ENCODE results near the gene ITGB7. TPM values are rescaled to one million over a fixed set of nuclear protein-coding genes. Genes with fewer than 3 reads are reported as not detected.

ITGB7 gene
- total and polyA plus RNA-seq, 7 donors = 0.19 to 1.6 (median 0.65) TPM

DNA sequence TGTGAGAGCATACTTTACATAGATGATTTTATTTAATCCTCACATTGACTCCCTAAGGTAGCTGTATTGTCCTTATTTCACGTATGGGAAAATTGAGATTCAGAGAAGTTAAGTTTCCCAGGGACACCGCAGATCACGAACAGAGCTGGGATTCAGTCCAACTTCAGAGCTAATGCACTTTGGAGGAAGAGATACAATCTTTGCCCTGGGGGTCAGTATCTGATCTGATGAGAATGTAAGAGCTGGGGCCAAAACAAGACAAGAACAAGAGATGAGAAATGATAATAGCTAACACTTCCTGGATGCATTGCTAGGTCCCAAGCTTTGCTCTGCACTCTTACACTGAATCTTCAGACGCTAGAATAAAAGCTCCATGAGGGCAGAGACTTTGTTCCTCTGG is 20.3 kb downstream of the ITGB7 start:
- Histone ChIP-seq H3K27ac (no peak overlapping the region), H3K4me3 (no peak overlapping the region), H3K9me3 (no peaks in the 10 kb centered on the region), H3K27me3 (ENCODE audit: insufficient read depth in 3 of 3, low read length in 2 of 3) (no peaks in the 10 kb centered on the region), H3K4me1 (peaks cover 32% of the 10 kb centered on the region), H3K36me3 (ENCODE audit: insufficient read depth in 1 of 2, low read depth in 1 of 2) (peaks cover 8 to 88% of the 10 kb centered on the region in 2 donors)
- TF ChIP-seq, protein P1, sequence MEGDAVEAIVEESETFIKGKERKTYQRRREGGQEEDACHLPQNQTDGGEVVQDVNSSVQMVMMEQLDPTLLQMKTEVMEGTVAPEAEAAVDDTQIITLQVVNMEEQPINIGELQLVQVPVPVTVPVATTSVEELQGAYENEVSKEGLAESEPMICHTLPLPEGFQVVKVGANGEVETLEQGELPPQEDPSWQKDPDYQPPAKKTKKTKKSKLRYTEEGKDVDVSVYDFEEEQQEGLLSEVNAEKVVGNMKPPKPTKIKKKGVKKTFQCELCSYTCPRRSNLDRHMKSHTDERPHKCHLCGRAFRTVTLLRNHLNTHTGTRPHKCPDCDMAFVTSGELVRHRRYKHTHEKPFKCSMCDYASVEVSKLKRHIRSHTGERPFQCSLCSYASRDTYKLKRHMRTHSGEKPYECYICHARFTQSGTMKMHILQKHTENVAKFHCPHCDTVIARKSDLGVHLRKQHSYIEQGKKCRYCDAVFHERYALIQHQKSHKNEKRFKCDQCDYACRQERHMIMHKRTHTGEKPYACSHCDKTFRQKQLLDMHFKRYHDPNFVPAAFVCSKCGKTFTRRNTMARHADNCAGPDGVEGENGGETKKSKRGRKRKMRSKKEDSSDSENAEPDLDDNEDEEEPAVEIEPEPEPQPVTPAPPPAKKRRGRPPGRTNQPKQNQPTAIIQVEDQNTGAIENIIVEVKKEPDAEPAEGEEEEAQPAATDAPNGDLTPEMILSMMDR (IDR thresholded peaks at IDR 0.05) = no peak
- intact Hi-C loops (cut with DNase I) = no loop called here
- DNase-seq = no peak
- WGBS, 3 donors = 77 to 86% (median 81%) methylated on average over 4 of the region's 4 CpGs
- ATAC-seq = no peak

DNA sequence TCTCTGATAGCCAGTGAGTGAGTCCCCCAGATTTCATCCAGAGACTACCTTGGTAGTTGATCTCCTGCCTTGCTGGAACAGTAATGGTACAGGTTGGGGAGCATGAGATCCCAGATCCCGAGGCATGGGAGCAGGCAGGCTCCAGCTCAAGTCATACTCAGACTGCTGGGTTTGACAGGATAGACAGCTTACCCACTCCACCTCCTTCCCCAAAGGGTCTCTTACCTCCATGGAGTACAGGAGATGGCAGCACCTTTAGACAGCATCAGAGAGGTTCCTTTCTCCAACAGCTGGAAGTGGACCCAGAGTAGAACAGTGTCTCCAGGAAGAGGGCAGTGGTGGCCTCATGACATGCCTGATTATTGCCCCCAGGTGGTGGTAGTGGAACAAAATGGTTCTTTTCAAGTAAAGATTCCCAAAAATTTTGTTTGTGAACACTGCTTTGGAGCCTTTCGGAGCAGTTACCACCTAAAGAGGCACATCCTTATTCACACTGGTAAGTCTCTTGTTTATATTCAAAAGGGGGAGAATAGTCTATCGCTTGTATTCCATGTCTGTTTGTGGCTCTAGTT is 21.4 kb downstream of the ITGB7 start:
- Histone ChIP-seq H3K4me1 (peaks cover 35% of the 10 kb centered on the region), H3K27me3 (ENCODE audit: insufficient read depth in 3 of 3, low read length in 2 of 3) (no peaks in the 10 kb centered on the region), H3K4me3 (no peak overlapping the region), H3K36me3 (ENCODE audit: insufficient read depth in 1 of 2, low read depth in 1 of 2) (peaks cover 8 to 80% of the 10 kb centered on the region in 2 donors), H3K27ac (no peak overlapping the region), H3K9me3 (no peaks in the 10 kb centered on the region)
- WGBS, 3 donors = 91 to 98% (median 93%) methylated on average over 3 of the region's 3 CpGs
- TF ChIP-seq, protein P1 (IDR thresholded peaks at IDR 0.05) = no peak
- DNase-seq (no peak), ATAC-seq (no peak)
- intact Hi-C loops (cut with DNase I) = no loop called here

DNA sequence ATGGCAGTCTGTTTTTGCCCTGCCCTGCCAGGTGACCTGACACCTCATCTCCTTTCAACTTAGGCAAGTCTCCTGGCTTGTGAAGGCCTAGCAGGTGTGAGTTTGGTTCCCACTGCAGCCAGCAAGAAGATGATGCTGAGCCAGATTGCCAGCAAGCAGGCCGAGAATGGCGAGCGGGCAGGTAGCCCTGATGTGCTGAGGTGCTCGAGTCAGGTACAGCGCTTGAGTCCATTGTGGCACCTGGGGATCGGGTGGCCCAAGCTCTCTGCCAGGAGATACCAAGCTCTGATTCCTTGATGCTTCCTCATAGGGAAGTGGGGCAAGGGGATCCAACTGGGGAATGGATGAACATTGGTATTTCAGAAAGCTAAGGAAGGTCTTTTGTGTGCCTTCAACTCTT is 22.2 kb downstream of the ITGB7 start:
- intact Hi-C loops (cut with DNase I) = no loop called here
- Histone ChIP-seq H3K4me3 (no peak overlapping the region), H3K27ac (no peak overlapping the region), H3K9me3 (no peaks in the 10 kb centered on the region), H3K27me3 (ENCODE audit: insufficient read depth in 3 of 3, low read length in 2 of 3) (no peaks in the 10 kb centered on the region), H3K4me1 (peaks cover 34% of the 10 kb centered on the region), H3K36me3 (ENCODE audit: insufficient read depth in 1 of 2, low read depth in 1 of 2) (peaks cover 8 to 80% of the 10 kb centered on the region in 2 donors)
- WGBS, 3 donors = 86 to 98% (median 92%) methylated on average over 6 of the region's 6 CpGs
- TF ChIP-seq, protein P1 (IDR thresholded peaks at IDR 0.05) = no peak
- ATAC-seq (no peak), DNase-seq (no peak)

DNA sequence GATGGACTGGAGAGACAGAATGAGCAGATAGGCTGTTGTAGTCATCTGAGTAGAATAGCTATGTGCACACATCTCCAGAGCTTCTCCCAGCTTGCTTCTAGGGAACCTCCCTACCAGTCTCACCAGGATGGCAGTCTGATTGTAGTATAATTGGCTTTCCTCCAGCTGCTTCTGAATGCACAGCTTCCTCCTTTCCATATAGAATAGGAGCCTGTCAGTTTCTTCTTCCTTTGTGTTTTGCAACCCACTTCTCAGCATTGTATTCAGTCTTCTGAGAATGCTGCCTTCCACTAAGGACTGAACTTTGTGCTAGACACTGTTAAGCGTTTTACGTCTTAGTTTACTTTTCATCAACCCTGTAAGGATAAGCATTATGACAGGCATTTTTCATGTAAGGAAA is 24.1 kb downstream of the ITGB7 start:
- intact Hi-C loops (cut with DNase I) = no loop called here
- no peak for DNase-seq
- H3K27me3 ChIP-seq (ENCODE audit: insufficient read depth in 3 of 3, low read length in 2 of 3) = no peaks in the 10 kb centered on the region
- WGBS, 3 donors = 60 to 72% (median 67%) methylated on average over 2 of the region's 2 CpGs
- H3K4me3 ChIP-seq = peak overlapping the region; percentile 77
- no peaks in the 10 kb centered on the region for H3K9me3 ChIP-seq
- H3K27ac ChIP-seq = no peak overlapping the region
- H3K4me1 ChIP-seq = peaks cover 41% of the 10 kb centered on the region
- ATAC-seq = no peak
- TF ChIP-seq, protein P1 (IDR thresholded peaks at IDR 0.05) = no peak
- H3K36me3 ChIP-seq (ENCODE audit: insufficient read depth in 1 of 2, low read depth in 1 of 2) = peaks cover 8 to 63% of the 10 kb centered on the region in 2 donors

DNA sequence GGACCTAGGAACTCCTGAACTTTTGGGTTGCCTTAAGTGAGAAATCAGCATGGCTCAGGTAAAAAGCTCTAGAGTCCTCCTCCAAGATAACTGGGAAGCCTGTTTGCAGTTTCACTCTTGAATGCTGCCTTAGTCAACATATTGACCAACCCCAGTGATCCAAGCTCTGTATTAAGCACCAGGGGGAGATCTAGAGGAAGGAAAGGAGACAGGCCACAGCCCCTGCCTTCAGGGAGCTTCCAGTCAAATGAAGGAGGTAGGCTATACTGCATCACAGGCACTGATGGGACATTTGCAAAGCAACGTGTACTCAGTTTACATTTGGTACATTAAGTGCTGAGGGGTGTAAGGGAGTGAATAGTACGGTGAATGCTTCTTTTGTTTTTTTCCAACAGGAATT is 25.1 kb downstream of the ITGB7 start:
- TF ChIP-seq, protein P1 (IDR thresholded peaks at IDR 0.05) = no peak
- ATAC-seq (no peak), DNase-seq (no peak)
- peaks cover 41% of the 10 kb centered on the region for H3K4me1 ChIP-seq
- intact Hi-C loops (cut with DNase I) = no loop called here
- no peaks in the 10 kb centered on the region for H3K9me3 ChIP-seq
- no peaks in the 10 kb centered on the region for H3K27me3 ChIP-seq (ENCODE audit: insufficient read depth in 3 of 3, low read length in 2 of 3)
- peaks cover 0 to 53% of the 10 kb centered on the region in 2 donors for H3K36me3 ChIP-seq (ENCODE audit: insufficient read depth in 1 of 2, low read depth in 1 of 2)
- 63 to 77% (median 67%) methylated on average over 2 of the region's 2 CpGs for WGBS, 3 donors
- H3K27ac ChIP-seq = peak overlapping the region; percentile 92
- peak overlapping the region; percentile 77 for H3K4me3 ChIP-seq

All from psoas muscle (tissue), 8 donors.